Measurements from ENCODE around the gene KANSL1.
"Not testable (repeated sequence)": the region's sequence is repeated elsewhere in the genome, so short reads cannot be mapped to it uniquely, and the experiment has no call there.

KANSL1 gene

DNA sequence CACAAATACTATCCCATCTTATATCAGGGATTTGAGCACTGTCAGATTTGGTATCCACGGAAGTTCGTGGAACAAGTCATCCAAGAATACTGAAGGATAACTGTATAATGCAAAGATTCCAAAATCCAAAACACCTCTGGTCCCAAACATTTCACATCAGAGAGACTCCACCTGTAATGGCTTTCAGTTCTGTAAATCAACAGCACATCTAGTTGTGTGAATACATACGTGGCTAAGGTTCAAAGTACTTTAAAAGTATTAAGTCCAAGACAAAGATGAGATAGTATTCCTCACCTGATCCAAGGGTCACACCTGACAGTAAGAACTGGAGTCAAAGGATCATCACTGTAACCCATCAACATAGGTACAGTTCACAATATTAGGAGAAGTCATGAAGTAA is 54.8 kb downstream of the KANSL1 start:
- DNase-seq (ENCODE audit: low read depth in 2 of 2) = no peak

DNA sequence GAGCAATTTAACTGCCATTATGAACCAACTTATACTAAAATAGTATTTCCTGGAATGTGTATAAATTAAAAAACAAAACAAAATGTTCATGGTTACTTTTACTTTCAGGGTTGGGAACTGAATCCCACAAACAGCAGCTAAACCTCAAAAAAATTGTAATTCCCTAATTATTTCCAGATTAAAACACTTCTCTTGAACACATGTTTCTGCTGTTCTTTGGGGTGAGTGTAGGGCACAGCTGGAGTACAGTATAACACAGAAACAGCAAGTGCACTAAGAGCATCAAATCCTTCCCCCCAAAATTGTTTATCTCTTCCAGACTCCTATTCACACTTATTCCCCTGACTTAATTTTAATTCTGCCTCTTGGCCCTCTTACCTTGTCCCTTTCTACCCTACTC is 56.4 kb downstream of the KANSL1 start:
- no peak for DNase-seq (ENCODE audit: low read depth in 2 of 2)

DNA sequence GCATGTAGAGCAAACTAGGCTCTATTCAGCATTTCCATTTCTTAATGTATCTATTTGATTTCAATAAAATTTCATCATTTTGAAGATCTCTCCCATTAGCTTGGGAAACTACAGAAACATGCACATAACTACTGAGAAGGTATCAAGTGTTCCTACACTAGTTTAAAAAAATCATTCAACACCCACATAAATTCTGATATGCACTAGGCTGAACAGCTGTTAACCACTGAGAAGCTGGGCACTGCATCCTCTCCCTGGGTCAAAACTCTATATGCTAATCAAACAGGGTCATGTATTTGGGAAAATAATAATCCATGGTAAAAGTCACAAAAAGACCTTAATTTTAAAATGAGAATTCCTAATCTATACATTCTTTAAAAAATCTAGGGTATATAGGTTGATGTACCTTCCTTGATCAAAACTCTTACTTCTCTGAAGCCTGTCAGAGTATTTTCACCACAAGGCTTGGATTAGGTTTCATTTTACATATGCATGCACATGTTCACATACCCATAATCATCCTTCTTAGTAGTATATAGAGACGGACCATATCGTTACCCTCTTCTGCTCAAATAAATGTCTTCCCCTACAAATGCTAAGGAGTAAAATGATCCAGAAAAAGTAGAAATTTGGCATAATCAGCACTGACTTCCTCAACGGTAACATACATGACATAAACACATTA is 57.2 kb downstream of the KANSL1 start:
- DNase-seq (ENCODE audit: low read depth in 2 of 2) = no peak

DNA sequence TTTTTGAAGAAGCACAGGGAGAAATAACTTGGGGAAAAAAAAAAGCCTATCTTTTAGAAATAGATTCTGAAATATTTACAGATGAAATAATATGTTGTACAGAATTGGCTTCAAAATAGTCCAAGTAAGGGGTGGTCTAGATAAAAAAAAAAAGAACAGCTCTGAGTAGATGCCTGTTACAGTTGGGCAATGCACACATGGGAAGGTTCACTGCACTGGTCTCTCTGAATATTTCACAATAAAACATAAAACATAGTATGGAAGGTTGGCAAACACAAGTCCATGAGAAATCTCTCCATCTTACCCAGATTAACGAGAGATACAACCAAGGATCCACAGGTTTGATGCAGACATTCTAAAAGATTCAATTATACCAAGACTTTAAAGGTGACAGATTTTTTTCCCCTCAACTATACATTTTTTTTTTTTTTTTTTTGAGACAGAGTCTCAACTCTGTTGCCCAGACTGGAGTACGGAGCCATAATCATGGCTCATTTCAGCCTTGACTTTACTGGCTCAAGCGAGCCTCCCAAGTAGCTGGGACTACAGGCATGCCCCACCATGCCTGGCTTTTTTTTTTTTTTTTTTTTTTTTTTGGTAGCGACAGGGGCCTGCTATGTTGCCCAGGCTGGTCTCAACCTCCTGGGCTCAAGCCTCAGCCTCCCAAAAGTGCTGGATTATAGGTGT is 58.0 kb downstream of the KANSL1 start:
- no peak for DNase-seq (ENCODE audit: low read depth in 2 of 2)

DNA sequence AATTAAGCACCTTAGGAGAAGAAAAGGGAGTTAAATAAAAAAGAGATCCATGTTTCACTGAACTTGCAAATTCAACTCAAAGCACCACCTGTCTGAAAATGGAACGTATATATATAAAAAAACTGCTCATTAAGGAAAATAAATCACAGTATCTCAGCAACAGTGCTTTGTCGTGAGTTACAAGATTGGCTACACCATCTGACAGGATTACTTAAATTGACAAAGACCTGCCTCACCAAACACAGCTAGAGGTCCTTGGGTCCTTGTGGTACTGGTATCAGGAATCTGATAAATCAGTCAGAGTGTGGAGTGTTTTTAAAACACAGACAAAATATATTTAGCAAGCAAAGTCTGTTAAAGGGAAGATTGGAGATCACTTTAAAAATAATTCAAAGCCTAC is 63.9 kb downstream of the KANSL1 start:
- DNase-seq (ENCODE audit: low read depth in 2 of 2) = no peak

- no peak for DNase-seq (ENCODE audit: low read depth in 2 of 2)
Measured at GRCh38 chr17:46128453-46128852, 64.8 kb downstream of the KANSL1 start.

DNA sequence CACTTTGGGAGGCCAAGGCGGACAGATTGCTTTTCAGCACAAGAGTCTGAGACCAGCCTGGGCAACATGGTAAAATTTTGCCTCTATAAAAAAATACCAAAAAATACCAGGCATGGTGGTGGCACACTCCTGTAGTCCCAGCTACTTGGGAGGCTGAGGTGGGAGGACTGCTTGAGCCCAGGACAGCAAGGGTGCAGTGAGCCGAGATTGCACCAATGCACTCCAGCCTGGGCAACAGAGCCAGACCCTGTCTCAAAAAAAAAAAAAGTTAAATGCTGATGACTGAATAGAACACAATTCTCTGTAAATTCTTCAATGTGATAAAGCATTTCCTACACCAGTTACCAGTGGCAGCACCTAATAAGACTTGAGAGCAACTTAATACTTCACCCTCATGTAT is 65.7 kb downstream of the KANSL1 start:
- DNase-seq (ENCODE audit: low read depth in 2 of 2) = no peak

DNA sequence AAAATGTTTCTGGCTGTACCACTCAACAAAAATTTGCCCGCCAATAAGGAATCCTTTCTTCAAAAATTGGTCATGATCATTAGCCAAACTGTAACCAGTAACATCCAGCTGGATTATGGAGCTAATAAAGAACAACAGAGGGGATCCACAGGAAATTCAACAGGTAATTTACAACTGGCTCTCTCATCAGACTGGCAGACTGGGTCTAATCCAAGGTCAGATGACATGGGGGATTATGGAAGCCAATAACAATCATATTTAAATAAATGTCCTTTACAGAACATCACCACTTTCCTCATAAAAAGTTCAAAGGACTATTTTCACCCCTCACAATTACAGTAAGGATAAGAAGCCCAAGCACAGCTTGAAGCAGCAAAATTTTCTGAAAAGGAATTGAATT is 66.4 kb downstream of the KANSL1 start:
- no peak for DNase-seq (ENCODE audit: low read depth in 2 of 2)

DNA sequence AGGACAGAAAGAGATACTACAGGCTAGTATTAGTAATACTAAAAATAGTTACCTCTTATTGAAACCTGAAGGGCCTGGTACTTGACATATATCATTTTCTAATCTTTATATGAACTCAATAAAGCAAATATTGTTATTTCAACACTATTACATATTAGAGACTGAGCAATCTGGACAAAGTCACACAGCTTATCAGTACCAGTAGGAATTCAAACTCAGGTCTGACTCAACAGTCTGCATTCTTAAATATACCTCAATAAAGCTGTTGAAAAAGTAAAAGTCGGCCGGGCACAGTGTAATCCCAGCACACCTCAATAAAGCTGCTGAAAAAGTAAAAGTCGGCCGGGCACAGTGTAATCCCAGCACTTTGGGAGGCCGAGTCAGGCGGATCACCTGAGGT is 67.4 kb downstream of the KANSL1 start:
- DNase-seq (ENCODE audit: low read depth in 2 of 2) = no peak

GRCh38 chr17:46124695-46125592 is 68.3 kb downstream of the KANSL1 start:
- DNase-seq (ENCODE audit: low read depth in 2 of 2) = no peak

GRCh38 chr17:46123607-46124006 is 69.6 kb downstream of the KANSL1 start:
- DNase-seq (ENCODE audit: low read depth in 2 of 2) = no peak

DNA sequence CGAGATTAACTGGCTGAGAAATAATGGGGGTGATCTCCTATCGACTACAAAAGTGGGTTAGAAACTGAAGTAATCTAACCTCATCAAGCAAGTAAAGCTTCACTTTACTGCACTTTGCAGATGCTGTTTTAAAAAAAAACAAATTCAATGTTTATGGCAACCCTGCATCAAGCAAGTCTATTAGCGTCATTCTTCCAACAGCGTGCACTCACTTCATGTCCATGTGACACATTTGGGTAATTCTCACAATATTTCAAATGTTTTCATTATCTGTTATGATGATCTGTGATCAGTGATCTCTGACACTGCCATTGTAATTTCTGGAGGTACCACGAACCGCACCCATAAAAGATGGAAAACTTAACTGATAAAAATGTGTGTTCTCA is 70.8 kb downstream of the KANSL1 start:
- no peak for DNase-seq (ENCODE audit: low read depth in 2 of 2)

GRCh38 chr17:46121841-46122485 is 71.3 kb downstream of the KANSL1 start:
- no peak for DNase-seq (ENCODE audit: low read depth in 2 of 2)

DNA sequence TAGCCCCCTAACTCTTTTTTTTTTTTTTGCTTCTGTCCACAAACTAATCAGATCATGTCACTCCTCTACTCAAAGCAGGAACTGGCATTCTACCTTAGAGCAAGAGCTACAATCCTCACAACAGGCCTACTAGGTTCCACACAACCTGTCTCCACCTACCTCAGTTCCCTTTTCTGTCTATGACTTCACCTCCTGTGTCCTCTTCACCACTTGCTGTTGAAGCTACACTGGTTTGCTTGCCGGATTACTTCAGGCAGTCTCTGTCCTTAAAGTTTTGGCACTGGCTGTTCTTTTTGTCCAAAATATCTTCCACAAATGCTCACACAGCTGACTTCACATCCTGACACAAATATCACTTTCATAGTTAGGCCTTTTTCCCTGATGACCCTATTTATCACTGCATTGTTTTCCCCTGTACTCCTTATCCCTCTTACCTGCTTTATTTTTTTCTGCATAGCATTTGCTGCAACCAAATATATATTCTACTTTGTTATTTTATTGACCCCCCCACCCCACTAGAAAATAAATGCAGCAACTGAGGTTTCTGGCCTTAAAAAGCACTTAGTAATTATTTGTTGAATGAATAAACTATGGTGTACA is 72.0 kb downstream of the KANSL1 start:
- no peak for DNase-seq (ENCODE audit: low read depth in 2 of 2)

- no peak for DNase-seq (ENCODE audit: low read depth in 2 of 2)
Measured at GRCh38 chr17:46120537-46120936, 72.7 kb downstream of the KANSL1 start.

DNA sequence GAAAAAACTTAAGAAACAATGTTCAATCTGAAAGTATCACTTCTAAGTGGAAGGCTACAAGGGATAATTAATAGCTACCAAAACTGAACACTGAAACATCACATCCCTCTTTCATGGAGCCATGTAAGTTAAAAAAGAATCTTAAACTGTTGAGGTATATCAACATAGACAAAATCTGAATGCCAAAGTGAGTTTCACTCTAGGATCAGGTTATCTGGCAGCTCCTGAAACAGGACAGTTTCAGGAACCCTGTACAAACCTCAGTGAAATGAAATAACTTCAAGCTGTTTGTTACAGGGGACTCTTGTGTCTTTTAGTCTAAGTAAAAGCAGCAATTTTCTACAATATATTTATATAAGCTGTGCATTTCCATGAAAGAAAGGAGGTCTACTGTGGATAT is 73.2 kb downstream of the KANSL1 start:
- DNase-seq (ENCODE audit: low read depth in 2 of 2) = no peak

GRCh38 chr17:46118964-46119363 is 74.3 kb downstream of the KANSL1 start:
- no peak for DNase-seq (ENCODE audit: low read depth in 2 of 2)

DNA sequence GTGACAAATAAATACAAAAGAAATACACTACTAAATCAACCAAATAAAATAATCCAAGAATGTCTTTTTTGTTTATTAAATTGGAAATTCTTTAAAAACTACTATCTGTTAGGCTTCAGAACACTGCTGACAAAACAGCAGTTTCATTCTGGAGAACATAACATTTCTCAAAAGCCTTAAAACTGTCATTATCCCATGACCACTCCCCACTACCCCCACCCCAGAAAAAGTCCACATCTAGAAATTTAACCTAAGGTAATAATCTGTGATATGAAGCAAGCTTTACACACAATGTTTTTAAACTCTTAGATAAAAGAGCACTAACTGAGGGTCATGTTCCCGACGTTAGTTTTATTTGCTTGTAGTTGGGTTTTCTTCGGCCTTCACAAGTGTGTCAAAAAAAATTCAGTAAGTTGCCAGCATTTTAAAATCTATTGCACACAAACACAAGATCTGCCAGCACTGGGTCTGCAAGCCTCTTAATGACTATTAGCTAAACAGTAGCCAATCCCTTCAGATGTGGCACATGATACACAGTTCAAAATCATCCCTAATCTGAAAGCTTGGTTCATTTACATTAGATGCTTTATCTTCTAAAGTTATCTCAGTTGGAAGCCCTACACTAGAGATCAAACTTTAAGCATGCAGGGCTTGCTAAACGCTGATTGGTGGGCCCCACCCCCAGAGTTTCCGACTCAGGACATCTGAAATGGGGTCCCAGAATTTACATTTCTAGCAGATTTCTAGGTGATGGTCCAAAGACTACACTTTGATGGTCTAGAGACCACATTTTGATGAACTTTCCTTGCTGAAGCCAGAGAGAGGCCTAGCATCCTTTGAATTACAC is 75.2 kb downstream of the KANSL1 start:
- no peak for DNase-seq (ENCODE audit: low read depth in 2 of 2)

- DNase-seq (ENCODE audit: low read depth in 2 of 2) = no peak
Measured at GRCh38 chr17:46117117-46117516, 76.1 kb downstream of the KANSL1 start.

GRCh38 chr17:46115699-46116098 is 77.5 kb downstream of the KANSL1 start:
- DNase-seq (ENCODE audit: low read depth in 2 of 2) = no peak

DNA sequence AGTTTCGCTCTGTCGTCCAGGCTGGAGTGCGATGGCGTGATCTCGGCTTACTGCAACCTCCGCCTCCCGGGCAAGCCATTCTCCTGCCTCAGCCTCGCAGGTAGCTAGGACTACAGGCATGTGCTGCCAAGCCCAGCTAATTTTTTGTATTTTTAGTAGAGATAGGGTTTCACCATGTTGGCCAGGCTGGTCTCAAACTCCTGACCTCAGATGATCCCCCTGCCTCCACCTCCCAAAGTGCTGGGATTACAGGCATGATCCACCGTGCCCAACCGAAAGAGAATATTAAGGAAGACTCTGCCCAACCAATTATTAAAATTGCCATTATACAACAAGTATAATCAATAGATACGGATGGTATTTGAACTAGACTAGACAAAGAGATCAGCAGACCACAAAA is 82.0 kb downstream of the KANSL1 start:
- DNase-seq (ENCODE audit: low read depth in 2 of 2) = not testable (repeated sequence)

Measured in stimulated activated CD4-positive, alpha-beta T cell treated with anti-CD3 and anti-CD28 coated beads, Interleukin-15, amount 100 ng/mL, for 48 hours (primary cell).